Lower lobe of right lung (tissue), 2 donors: ENCODE results near the gene ABI3. TPM values are rescaled to one million over a fixed set of nuclear protein-coding genes. Genes with fewer than 3 reads are reported as not detected.
A peak's percentile ranks its signal among the peaks of the same experiment; 100 is the strongest.

Experiments used
- ATAC-seq, 2 donors: fragments of 200-7000 bp; cut with Tn5 transposase; one replicate each; pipeline ENCODE4 v1.9.1; 2020 to 2022; ENCODE audit warnings: mild to moderate bottlenecking in 2 of 2, moderate library complexity in 2 of 2
- DNase-seq: peaks from one replicate; pipeline ENCODE4 v3.0.0-alpha.2; 2020
- H3K27ac ChIP-seq: fragments of 200-600 bp; one replicate; pipeline ENCODE4 v1.8.0; 2022
- H3K27me3 ChIP-seq: fragments of 200-600 bp; one replicate; pipeline ENCODE4 v1.8.0; 2022; ENCODE audit warnings: low read depth
- H3K36me3 ChIP-seq: fragments of 200-600 bp; one replicate; pipeline ENCODE4 v1.8.0; 2022; ENCODE audit warnings: mild to moderate bottlenecking
- H3K4me1 ChIP-seq: fragments of 200-600 bp; one replicate; pipeline ENCODE4 v1.8.0; 2022
- H3K4me3 ChIP-seq: fragments of 200-600 bp; one replicate; pipeline ENCODE4 v1.8.0; 2022; ENCODE audit warnings: mild to moderate bottlenecking
- H3K9me3 ChIP-seq: fragments of 200-600 bp; one replicate; pipeline ENCODE4 v1.8.0; 2022
- intact Hi-C: fragments of 100-400 bp; cut with DNase I; formaldehyde crosslinking; loops from one replicate; pipeline ENCODE4 v1.11.0; 2022
- total RNA-seq: library from RNA; stranded (reverse); fragmentation: NEBNext Ultra II Directional; extraction: Animal tissue kit (Norgen Biotek cat#: 25700); gene quantifications from one replicate; pipeline ENCODE4 v1.2.1, GENCODE V29; 2021
- TF ChIP-seq, protein P1 (sequence below): fragments of 200-600 bp; IDR thresholded peaks from one replicate; pipeline ENCODE4 v1.8.0; 2022; ENCODE audit warnings: antibody characterized with exemption, mild to moderate bottlenecking
- donor health status: DM: no; HTN: yes; CAD: no; lungs with severe emphysema.

ABI3 gene
- total RNA-seq, 1 donor from 2014 or later: 46.8 TPM

DNA sequence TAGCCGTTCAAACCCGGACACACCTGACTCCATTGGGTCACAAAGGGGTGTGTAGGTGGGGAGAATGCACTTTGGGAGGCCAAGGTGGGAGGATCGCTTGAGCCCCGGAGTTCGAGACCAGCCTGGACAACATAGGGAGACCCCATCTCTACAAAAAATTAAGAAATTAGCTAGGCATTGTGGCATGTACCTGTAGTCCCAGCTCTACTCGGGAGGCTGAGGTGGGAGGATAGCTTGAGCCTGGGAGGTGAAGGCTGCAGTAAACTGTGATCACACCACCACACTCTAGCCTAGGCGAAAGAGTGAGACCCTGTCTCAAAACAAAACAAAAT lies 21.0 kb downstream of the ABI3 start:
- intact Hi-C loops: no loop called here
- Histone ChIP-seq H3K27ac (no peak overlapping the region), H3K27me3 (peaks cover 8% of the 10 kb centered on the region), H3K36me3 (no peaks in the 10 kb centered on the region), H3K4me1 (peaks cover 20% of the 10 kb centered on the region), H3K9me3 (no peaks in the 10 kb centered on the region), H3K4me3 (peak overlapping the region; percentile 68)
- TF ChIP-seq, protein P1, sequence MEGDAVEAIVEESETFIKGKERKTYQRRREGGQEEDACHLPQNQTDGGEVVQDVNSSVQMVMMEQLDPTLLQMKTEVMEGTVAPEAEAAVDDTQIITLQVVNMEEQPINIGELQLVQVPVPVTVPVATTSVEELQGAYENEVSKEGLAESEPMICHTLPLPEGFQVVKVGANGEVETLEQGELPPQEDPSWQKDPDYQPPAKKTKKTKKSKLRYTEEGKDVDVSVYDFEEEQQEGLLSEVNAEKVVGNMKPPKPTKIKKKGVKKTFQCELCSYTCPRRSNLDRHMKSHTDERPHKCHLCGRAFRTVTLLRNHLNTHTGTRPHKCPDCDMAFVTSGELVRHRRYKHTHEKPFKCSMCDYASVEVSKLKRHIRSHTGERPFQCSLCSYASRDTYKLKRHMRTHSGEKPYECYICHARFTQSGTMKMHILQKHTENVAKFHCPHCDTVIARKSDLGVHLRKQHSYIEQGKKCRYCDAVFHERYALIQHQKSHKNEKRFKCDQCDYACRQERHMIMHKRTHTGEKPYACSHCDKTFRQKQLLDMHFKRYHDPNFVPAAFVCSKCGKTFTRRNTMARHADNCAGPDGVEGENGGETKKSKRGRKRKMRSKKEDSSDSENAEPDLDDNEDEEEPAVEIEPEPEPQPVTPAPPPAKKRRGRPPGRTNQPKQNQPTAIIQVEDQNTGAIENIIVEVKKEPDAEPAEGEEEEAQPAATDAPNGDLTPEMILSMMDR: no peak
- ATAC-seq (no peak), DNase-seq (no peak)

DNA sequence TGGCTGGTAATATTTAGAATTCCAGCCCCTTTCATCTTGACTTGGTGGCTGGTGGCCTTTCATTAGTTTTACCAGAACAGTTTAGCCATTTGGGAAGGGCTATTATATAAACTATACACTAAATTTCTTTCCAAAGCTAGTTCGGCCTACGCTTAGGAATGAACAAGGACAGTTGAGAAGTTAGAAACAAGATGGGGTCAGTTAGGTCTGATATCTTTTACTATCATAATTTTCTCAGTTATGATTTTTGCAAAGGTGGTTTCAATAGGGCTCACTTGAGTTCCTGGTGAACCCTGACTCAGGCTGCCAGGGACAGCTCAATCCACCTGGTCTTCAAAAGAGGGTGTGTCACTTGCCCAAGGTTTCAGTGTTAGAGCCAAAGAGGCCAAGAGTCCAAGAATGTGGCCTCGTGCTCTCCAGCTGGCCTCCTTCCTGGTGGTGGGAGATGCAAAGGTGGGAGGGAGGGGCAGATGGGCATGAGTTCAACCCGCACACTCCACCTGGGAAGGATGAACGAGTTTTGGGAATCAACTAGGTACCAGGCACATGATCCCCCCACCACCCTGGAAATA lies 24.1 kb downstream of the ABI3 start:
- H3K36me3 ChIP-seq: no peaks in the 10 kb centered on the region
- ATAC-seq (no peak), DNase-seq (no peak)
- H3K4me3 ChIP-seq: no peak overlapping the region
- TF ChIP-seq, protein P1: no peak
- H3K27ac ChIP-seq: no peak overlapping the region
- intact Hi-C loops: no loop called here
- H3K9me3 ChIP-seq: no peaks in the 10 kb centered on the region
- peaks cover 4% of the 10 kb centered on the region for H3K27me3 ChIP-seq
- peaks cover 17% of the 10 kb centered on the region for H3K4me1 ChIP-seq

DNA sequence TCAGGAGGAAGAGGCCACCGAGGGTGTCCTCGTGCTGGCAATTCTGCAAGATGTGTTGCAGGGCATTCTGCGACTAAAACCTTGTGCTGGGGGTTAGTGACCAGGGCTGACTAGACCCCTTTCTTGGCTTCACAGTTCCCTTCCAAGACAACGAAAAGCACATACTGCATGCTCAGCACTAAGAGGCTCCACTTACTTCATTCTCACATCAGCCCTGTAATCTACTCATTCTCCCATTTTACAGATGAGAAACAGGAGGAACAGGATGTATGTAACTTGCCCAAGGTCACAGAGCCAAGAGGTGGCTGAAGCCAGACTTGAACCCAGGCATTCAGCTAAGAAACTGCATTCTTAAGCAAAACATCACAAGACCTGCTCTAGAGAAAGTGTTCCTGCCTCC lies 25.4 kb downstream of the ABI3 start:
- H3K4me1 ChIP-seq: peaks cover 7% of the 10 kb centered on the region
- no peaks in the 10 kb centered on the region for H3K27me3 ChIP-seq
- ATAC-seq: no peak
- no peaks in the 10 kb centered on the region for H3K36me3 ChIP-seq
- TF ChIP-seq, protein P1: no peak
- no peak overlapping the region for H3K4me3 ChIP-seq
- no peaks in the 10 kb centered on the region for H3K9me3 ChIP-seq
- H3K27ac ChIP-seq: no peak overlapping the region
- DNase-seq: no peak
- intact Hi-C loops: no loop called here

GRCh38 chr17:49239963-49240362 lies 29.5 kb downstream of the ABI3 start:
- Histone ChIP-seq H3K27ac (no peak overlapping the region), H3K4me3 (no peak overlapping the region), H3K4me1 (no peaks in the 10 kb centered on the region), H3K9me3 (no peaks in the 10 kb centered on the region), H3K27me3 (no peaks in the 10 kb centered on the region), H3K36me3 (no peaks in the 10 kb centered on the region)
- TF ChIP-seq, protein P1: no peak
- DNase-seq: no peak
- ATAC-seq: no peak
- intact Hi-C loops: no loop called here

DNA sequence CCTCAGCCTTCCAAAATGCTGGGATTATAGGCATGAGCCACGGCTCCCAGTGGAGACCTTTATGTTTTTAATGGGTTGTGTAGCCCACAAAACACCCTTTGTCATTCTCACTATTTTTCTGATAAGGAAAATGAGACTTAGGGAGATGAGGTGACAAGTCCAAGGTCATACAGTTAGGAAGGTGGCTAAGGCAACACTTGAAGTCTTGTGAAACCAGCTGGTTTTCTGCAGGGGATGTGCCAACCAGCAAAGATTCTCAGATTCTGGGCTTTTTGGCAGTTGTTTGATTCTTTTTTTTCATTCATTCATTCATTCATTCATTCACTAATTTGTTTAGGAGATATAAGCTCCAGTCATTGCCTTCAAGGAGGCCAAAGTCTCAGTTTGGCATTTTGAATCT lies 30.1 kb downstream of the ABI3 start:
- intact Hi-C loops: no loop called here

More for the DNA sequence above, 30.1 kb downstream of the ABI3 start:
- TF ChIP-seq, protein P1: no peak
- Histone ChIP-seq H3K27me3 (no peaks in the 10 kb centered on the region), H3K4me3 (no peak overlapping the region), H3K27ac (no peak overlapping the region), H3K9me3 (no peaks in the 10 kb centered on the region), H3K4me1 (no peaks in the 10 kb centered on the region), H3K36me3 (no peaks in the 10 kb centered on the region)
- no peak for DNase-seq
- no peak for ATAC-seq
